H1 (cell line): Measurements from ENCODE around the gene GRK5. TPM values are rescaled to one million over a fixed set of nuclear protein-coding genes. Genes with fewer than 3 reads are reported as not detected.

Source experiments
- CTCF ChIA-PET: fragments of 300-600 bp; sonication (Branson Sonifier 250); formaldehyde crosslinking; loops from one replicate; lab custom pipeline; 2021; ENCODE audit not compliant: partially characterized antibody; lab: Charles Lee
- POLR2A ChIA-PET: fragments of 300-600 bp; sonication (Branson Sonifier 250); formaldehyde crosslinking; loops from one replicate; lab custom pipeline; 2021; ENCODE audit warnings: inconsistent platforms; ENCODE audit not compliant: partially characterized antibody; lab: Charles Lee
- DNase-seq, 2 experiments: peaks; one replicate each; pipeline versions ENCODE4 v3.0.0 to v3.0.0-alpha.2; 2010 to 2022; ENCODE audit warnings: low spot score in 2 of 2, low read depth in 1 of 2, mixed read lengths in 1 of 2
- FAIRE-seq: peaks from 2 replicates; lab custom pipeline; 2011; peaks lifted over from hg19 to GRCh38; lab: Jason Lieb, UNC
- H2AFZ ChIP-seq: 2 replicates; pipeline ENCODE4 v1.8.1; 2012; ENCODE audit warnings: low read length, inconsistent platforms
- H2AK5ac ChIP-seq: 2 replicates; pipeline ENCODE4 v1.6.1; 2013; ENCODE audit warnings: low read depth, low read length
- H2BK120ac ChIP-seq: replicated peaks from 2 replicates; pipeline ENCODE3; 2013; ENCODE audit warnings: low read depth, low read length, inconsistent platforms
- H2BK12ac ChIP-seq: 2 replicates; pipeline ENCODE4 v1.6.1; 2013; ENCODE audit warnings: low read depth, low read length
- H2BK15ac ChIP-seq: 2 replicates; pipeline ENCODE4 v1.6.1; 2013; ENCODE audit warnings: low read length
- H2BK20ac ChIP-seq: 2 replicates; pipeline ENCODE4 v1.6.1; 2013; ENCODE audit warnings: low read length
- H2BK5ac ChIP-seq: 2 replicates; pipeline ENCODE4 v1.6.1; 2013; ENCODE audit warnings: low read depth, low read length
- H3K14ac ChIP-seq: 2 replicates; pipeline ENCODE4 v1.6.1; 2013; ENCODE audit warnings: inconsistent platforms; ENCODE audit not compliant: insufficient read length
- H3K18ac ChIP-seq: 2 replicates; pipeline ENCODE4 v1.6.1; 2013; ENCODE audit warnings: low read length; ENCODE audit errors: extremely low read depth
- H3K23ac ChIP-seq: 2 replicates; pipeline ENCODE4 v1.6.1; 2013; ENCODE audit warnings: inconsistent platforms; ENCODE audit not compliant: insufficient read length
- H3K23me2 ChIP-seq: 2 replicates; pipeline ENCODE4 v1.6.1; 2013; ENCODE audit warnings: low read depth, low read length
- H3K27ac ChIP-seq: 2 replicates; pipeline ENCODE4 v1.6.1; 2011; ENCODE audit warnings: low read depth, low read length, inconsistent platforms
- H3K27me3 ChIP-seq, 4 experiments: replicated peaks in 1 of 4; 1 replicate in 1 of 4; 2 replicates in 3 of 4; pipeline versions ENCODE4 v1.6.1 to v1.8.1; 2011 to 2013; ENCODE audit warnings: low read length in 3 of 4, mild to moderate bottlenecking in 3 of 4, inconsistent platforms in 2 of 4, mixed read lengths in 2 of 4, moderate library complexity in 1 of 4; ENCODE audit not compliant: control insufficient read depth in 3 of 4, insufficient read depth in 3 of 4; ENCODE audit errors: extremely low read depth in 1 of 4
- H3K36me3 ChIP-seq, 4 experiments: 2 replicates each; pipeline versions ENCODE4 v1.6.1 to v1.8.1; 2011 to 2013; ENCODE audit warnings: mild to moderate bottlenecking in 4 of 4, low read length in 3 of 4, moderate library complexity in 2 of 4, control low read depth in 1 of 4, inconsistent platforms in 1 of 4; ENCODE audit not compliant: insufficient read depth in 4 of 4, control insufficient read depth in 2 of 4
- H3K4ac ChIP-seq: replicated peaks from 2 replicates; pipeline ENCODE3; 2013; ENCODE audit warnings: low read length, low read depth, mixed read lengths, inconsistent platforms; ENCODE audit not compliant: insufficient read length
- H3K4me1 ChIP-seq, 4 experiments: replicated peaks in 1 of 4; 1 replicate in 1 of 4; 2 replicates in 3 of 4; pipeline versions ENCODE4 v1.6.1 to v1.8.1; 2011 to 2013; ENCODE audit warnings: low read length in 3 of 4, inconsistent platforms in 2 of 4, mixed read lengths in 1 of 4; ENCODE audit not compliant: insufficient read depth in 4 of 4, control insufficient read depth in 3 of 4
- H3K4me2 ChIP-seq, 2 experiments: 2 replicates each; pipeline versions ENCODE4 v1.6.1 to v1.8.1; 2011 to 2013; ENCODE audit warnings: low read depth in 2 of 2, low read length in 2 of 2, control low read depth in 1 of 2, inconsistent platforms in 1 of 2, mild to moderate bottlenecking in 1 of 2; ENCODE audit not compliant: insufficient read depth in 1 of 2
- H3K4me3 ChIP-seq, 4 experiments: fragments of 200-600, 300-600 bp in 1 of 4; sonication (generic), shearing (Covaris generic), sonication (Bioruptor Twin) in 1 of 4; 2 replicates each; pipeline versions ENCODE4 v1.5.1 to v1.8.1; 2011 to 2016; ENCODE audit warnings: low read length in 4 of 4, low read depth in 3 of 4, control low read depth in 2 of 4, inconsistent platforms in 2 of 4, mild to moderate bottlenecking in 2 of 4, mixed read lengths in 1 of 4, moderate library complexity in 1 of 4; ENCODE audit not compliant: insufficient read depth in 2 of 4; ENCODE audit errors: extremely low read depth in 1 of 4
- H3K56ac ChIP-seq: replicated peaks from 2 replicates; pipeline ENCODE3; 2013; ENCODE audit warnings: low read depth, mild to moderate bottlenecking, mixed read lengths, low read length, inconsistent platforms; ENCODE audit not compliant: insufficient read length
- H3K79me1 ChIP-seq: 2 replicates; pipeline ENCODE4 v1.6.1; 2013; ENCODE audit warnings: low read depth, low read length, control low read depth
- H3K79me2 ChIP-seq, 2 experiments: 2 replicates each; pipeline versions ENCODE4 v1.6.1 to v1.8.1; 2012 to 2013; ENCODE audit warnings: low read length in 2 of 2, mild to moderate bottlenecking in 2 of 2, inconsistent platforms in 1 of 2; ENCODE audit not compliant: insufficient read depth in 2 of 2, control insufficient read depth in 1 of 2
- H3K9ac ChIP-seq, 4 experiments: replicated peaks in 1 of 4; 1 replicate in 1 of 4; 2 replicates in 3 of 4; pipeline versions ENCODE4 v1.6.1 to v1.8.1; 2011 to 2013; ENCODE audit warnings: low read depth in 3 of 4, low read length in 3 of 4, control low read depth in 2 of 4, mild to moderate bottlenecking in 2 of 4, moderate library complexity in 2 of 4, inconsistent platforms in 1 of 4; ENCODE audit errors: extremely low read depth in 1 of 4
- H3K9me3 ChIP-seq, 2 experiments: 2 replicates each; pipeline versions ENCODE4 v1.6.1 to v1.8.1; 2012 to 2013; ENCODE audit warnings: mild to moderate bottlenecking in 2 of 2, moderate library complexity in 2 of 2, control low read depth in 1 of 2, inconsistent platforms in 1 of 2, low read depth in 1 of 2, low read length in 1 of 2, mixed read lengths in 1 of 2; ENCODE audit not compliant: insufficient read depth in 2 of 2
- H4K20me1 ChIP-seq, 2 experiments: replicated peaks in 1 of 2; 2 replicates each; pipeline versions ENCODE3 to v1.8.1; 2011 to 2013; ENCODE audit warnings: inconsistent platforms in 2 of 2, low read length in 2 of 2, mild to moderate bottlenecking in 1 of 2; ENCODE audit not compliant: insufficient read depth in 2 of 2, control insufficient read depth in 1 of 2
- H4K5ac ChIP-seq: 2 replicates; pipeline ENCODE4 v1.6.1; 2013; ENCODE audit warnings: low read length, low read depth, mixed read lengths, inconsistent platforms; ENCODE audit not compliant: insufficient read length
- H4K8ac ChIP-seq: 2 replicates; pipeline ENCODE4 v1.8.0; 2013; ENCODE audit warnings: mild to moderate bottlenecking, moderate library complexity, low read length, inconsistent platforms; ENCODE audit not compliant: insufficient read depth; ENCODE audit errors: extremely low read depth
- H4K91ac ChIP-seq: replicated peaks from 2 replicates; pipeline ENCODE3; 2013; ENCODE audit warnings: low read length, mixed read lengths, inconsistent platforms; ENCODE audit not compliant: insufficient read length
- SIRT6 ChIP-seq: IDR thresholded peaks from one replicate; pipeline ENCODE4 v1.7.1; 2012; ENCODE audit warnings: low read length, inconsistent platforms
- YY1 ChIP-seq: IDR thresholded peaks from 2 replicates; pipeline ENCODE4 v1.6.1; 2011; ENCODE audit warnings: low read depth, mild to moderate bottlenecking, low read length
- WGBS, 2 experiments: shearing (Covaris generic) in 1 of 2; methylation state at CpG; one replicate each; pipeline versions ENCODE4 v1.1.6 to v1.1.7; 2013 to 2015; ENCODE audit warnings: low lambda C conversion rate in 2 of 2, mixed read lengths in 2 of 2, inconsistent platforms in 1 of 2, low coverage in 1 of 2, missing lambda C conversion rate in 1 of 2; ENCODE audit not compliant: insufficient replicate concordance in 2 of 2, insufficient coverage in 1 of 2, insufficient read length in 1 of 2; ENCODE audit errors: extremely low coverage in 1 of 2, missing lambda C conversion rate in 1 of 2; 5-methylcytosine and 5-hydroxymethylcytosine counted together
- polyA plus RNA-seq, 7 experiments: library from polyadenylated mRNA; depleted of rRNA in 3 of 7; stranded (reverse) in 5 of 7; unstranded in 2 of 7; fragments of >200 nt in 5 of 7; fragments of 200-250 nt in 2 of 7; gene quantifications; 1 replicate in 5 of 7; 2 replicates in 1 of 7; 4 replicates in 1 of 7; pipeline versions ENCODE4 v1.2.1 to v1.2.3, GENCODE V29; 2011 to 2013; ENCODE audit warnings: missing spikeins in 2 of 7, mixed read lengths in 2 of 7
- total RNA-seq: library from RNA; stranded (reverse); fragmentation: NEBNext Ultra II Directional; extraction: Animal tissue kit (Norgen Biotek cat#: 25700); gene quantifications from 2 replicates; pipeline ENCODE4 v1.2.1, GENCODE V29; 2021

The GRK5 gene
- total and polyA plus RNA-seq, 2 of the 8 experiments (the other 6 are each of a cell fraction or from before 2014, with no cell fraction given), result 0.54 to 2.5 TPM

GRCh38 chr10:119353421-119353820 is 146.1 kb downstream of the GRK5 start:
- Histone ChIP-seq H2AFZ (no peak overlapping the region), H3K18ac (no peak overlapping the region), H4K5ac (no peak overlapping the region), H3K56ac (no peak overlapping the region), H3K14ac (no peak overlapping the region), H2BK12ac (no peak overlapping the region), H3K9me3 (peaks cover 23 to 34% of the 10 kb centered on the region in 2 experiments), H3K4me3 (no peak overlapping the region), H3K4me2 (no peak overlapping the region), H2BK20ac (no peak overlapping the region), H2AK5ac (no peak overlapping the region), H2BK120ac (no peak overlapping the region), H3K4ac (no peak overlapping the region), H2BK5ac (no peak overlapping the region), H4K20me1 (no peaks in the 10 kb centered on the region), H3K4me1 (no peaks in the 10 kb centered on the region), H2BK15ac (no peak overlapping the region), H3K23ac (no peak overlapping the region), H3K23me2 (no peaks in the 10 kb centered on the region), H4K91ac (no peak overlapping the region), H3K27me3 (no peaks in the 10 kb centered on the region), H3K79me1 (no peaks in the 10 kb centered on the region), H4K8ac (no peak overlapping the region), H3K27ac (no peak overlapping the region), H3K9ac (no peak overlapping the region), H3K79me2 (no peaks in the 10 kb centered on the region), H3K36me3 (no peaks in the 10 kb centered on the region)
- WGBS, 2 experiments, result 96% methylated on average over 2 of the region's 2 CpGs; no CpG with 5 or more reads in 1 of the 2 experiments
- FAIRE-seq (no peak), DNase-seq (no peak)
- ChIA-PET CTCF (interaction anchor here (2.1 to 7.6 kb wide), 2 partner anchors 13 to 18 kb away, joined by 4 to 48 read pairs; no protein-coding TSS in a partner anchor), POLR2A (no interaction called here)
- TF ChIP-seq YY1 (no peak), SIRT6 (no peak)
